Fibroblast of skin of back (primary cell): Measurements from ENCODE around the gene TTLL11.
"Not testable (repeated sequence)": the region's sequence is repeated elsewhere in the genome, so short reads cannot be mapped to it uniquely, and the experiment has no call there.

Experiments used
- DNase-seq: peaks from one replicate; pipeline ENCODE4 v3.0.0-alpha.2; 2013

Gene TTLL11

DNA sequence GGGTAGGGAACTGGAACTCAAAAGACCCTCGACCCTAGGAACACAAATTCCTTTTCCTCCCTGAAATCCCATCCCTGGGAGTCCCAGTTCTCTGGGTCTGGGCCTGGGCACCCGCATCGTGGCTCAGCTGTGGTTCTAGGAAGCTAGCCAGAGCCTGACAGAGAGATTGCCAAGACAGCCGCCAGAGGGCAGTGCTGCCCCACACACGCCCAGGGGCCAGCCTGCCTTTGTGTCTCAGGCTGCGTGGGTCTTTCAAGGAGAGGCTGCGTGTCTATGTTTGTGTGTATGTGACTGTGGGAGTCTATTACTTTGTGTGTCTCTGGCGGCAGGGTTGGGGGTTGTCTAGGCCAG, 32.0 kb upstream of the TTLL11 start:
- peak; percentile 73 for DNase-seq

DNA sequence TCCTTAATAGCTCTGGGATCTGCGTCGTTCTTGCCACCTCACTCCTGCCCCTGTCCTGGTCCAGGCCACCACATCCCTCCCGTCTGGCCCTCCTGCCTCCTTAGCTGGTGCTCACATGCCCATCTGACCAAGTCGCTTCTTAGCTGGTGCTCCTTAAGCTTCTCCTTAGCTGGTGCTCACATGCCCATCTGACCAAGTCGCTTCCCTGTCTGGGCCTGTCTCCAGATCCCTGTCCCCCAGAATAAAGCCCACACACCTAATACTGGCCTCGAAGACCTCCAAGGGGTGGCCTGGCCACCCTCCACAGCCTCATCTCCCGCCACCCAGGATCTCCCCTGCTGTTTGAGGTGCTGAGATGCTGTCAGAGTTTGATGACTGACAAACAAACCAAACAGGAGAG, 31.4 kb upstream of the TTLL11 start:
- DNase-seq, result no peak

DNA sequence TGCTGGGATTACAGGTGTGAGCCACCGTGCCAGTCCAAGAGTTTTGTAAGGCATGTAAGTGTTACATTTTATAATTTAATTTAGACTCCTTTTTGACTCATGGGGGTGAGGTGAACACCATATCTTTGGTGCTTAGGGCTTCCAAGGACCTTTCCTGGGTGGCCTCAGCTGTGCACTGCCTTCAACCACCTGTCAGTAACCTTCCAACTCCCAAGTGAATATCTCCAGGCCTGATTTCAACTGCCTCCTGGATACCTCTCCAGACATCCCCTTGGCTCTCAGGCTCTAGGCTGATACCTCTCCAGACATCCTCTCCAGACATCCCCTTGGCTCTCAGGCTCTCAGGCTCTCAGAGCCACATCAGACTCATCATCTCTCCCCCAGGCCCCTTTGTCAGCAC, 30.9 kb upstream of the TTLL11 start:
- DNase-seq, result no peak

GRCh38 chr9:122122903-122123632, 30.0 kb upstream of the TTLL11 start:
- peak; percentile 62 for DNase-seq

- DNase-seq, result no peak
These were observed 29.4 kb upstream of the TTLL11 start for GRCh38 chr9:122122468-122122867.

GRCh38 chr9:122121931-122122330, 28.8 kb upstream of the TTLL11 start:
- no peak for DNase-seq

DNA sequence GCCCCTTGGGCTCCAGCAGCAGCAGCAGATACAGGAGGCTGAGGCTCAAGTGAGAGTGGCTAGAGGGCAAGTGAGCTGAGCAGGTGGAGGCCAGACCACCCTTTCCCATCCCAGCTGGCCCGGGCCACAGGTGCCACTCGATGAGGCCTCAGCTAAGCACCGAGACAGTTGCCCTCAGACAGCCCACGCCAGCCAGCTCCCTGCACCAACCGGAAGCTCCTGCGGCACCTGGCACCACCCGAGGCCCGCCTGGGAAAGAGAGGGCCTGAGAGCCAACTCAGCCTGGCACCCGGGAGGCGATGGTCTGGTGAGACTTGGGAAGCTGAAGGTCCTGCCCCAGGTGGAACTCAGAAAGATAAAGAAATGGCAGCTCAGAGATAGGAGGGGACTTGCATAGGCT, 28.3 kb upstream of the TTLL11 start:
- DNase-seq, result no peak

DNA sequence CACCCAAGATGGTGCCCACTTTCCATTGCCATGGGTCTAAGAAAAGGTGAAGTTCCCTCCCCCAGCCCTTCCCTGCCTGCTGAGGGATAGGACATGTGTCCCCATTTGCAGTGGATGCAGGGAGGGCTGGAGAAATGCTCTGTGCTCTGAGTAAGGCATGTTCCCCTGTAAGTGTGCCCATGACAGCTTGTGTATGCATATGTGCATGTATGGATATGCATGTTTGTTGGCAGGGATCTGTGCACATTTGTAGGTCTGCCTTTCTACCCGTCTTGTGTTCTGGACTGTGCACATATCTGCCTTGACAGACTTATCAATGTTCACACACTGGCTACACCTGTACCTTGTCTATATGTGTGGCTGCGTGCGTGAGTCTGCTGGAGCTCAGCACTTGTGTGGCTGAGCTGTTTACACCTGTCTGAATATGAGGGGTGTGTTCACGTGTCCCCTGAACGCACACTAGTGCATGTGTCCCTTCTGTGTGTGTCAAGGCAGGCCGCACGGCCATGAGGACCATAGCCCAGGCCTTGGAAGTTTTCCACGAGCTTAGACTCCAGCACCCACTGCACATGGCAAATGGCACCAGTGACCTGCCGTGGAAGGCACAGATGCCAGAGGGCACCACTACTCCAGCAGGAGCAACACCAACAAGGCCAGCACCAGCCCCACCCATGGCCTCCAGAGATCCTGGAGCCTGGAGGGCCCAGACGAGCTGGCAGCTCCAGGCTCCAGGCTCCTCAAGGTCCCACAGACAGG, 27.4 kb upstream of the TTLL11 start:
- no peak for DNase-seq

DNA sequence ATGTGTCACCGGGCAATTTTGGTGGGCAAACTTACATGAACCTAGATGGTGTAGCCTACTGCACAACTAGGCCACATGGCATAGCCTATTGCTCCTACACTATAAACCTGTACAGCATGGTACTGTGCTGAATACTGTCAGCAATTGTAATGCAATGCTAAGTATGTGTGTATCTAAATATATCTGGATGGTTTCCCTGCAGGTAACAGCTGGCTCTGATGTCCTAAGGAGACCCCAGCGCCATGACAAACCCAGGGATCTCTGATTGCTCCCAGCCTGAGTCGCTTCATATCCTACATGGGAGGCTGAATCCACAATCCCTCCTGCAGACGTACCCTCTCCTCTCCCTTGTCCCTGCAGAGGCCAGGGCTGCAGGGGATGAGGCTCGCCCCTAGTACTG, 26.6 kb upstream of the TTLL11 start:
- no peak for DNase-seq

DNA sequence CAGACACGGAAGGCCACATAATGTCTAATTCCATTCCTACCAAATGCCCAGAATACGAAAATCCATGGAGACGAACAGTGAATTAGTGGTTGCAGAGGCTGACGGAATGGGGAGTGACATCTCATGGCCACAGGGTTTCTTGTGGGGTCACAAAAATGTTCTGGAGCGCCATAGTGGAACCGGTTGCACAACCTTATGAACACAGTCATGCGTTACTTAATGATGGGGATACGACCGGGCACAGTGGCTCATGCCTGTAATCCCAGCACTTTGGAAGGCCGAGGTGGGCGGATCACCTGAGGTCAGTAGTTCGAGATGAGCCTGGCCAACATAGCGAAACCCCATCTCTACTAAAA, 26.0 kb upstream of the TTLL11 start:
- DNase-seq, result no peak

- DNase-seq, result no peak
These were observed 25.4 kb upstream of the TTLL11 start for GRCh38 chr9:122118343-122119165.

DNA sequence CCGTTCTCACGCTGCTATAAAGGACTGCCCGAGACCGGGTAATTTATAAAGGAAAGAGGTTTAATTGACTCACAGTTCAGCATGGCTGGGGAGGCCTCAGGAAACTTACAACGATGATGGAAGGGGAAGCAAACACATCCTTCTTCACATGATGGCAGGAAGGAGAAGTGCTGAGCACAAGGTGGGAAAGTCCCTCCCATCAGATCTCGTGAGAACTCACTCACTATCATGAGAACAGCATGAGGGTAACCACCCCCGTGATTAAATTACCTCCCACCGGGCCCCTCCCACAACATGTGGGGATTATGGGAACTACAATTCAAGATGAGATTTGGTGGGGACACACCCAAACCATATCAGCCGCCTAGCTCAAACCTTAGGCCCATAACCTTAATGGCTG, 24.1 kb upstream of the TTLL11 start:
- not testable (repeated sequence) for DNase-seq

GRCh38 chr9:122116448-122117173, 23.5 kb upstream of the TTLL11 start:
- no peak for DNase-seq

GRCh38 chr9:122116040-122116439, 22.9 kb upstream of the TTLL11 start:
- no peak for DNase-seq

GRCh38 chr9:122115176-122116035, 22.3 kb upstream of the TTLL11 start:
- DNase-seq, result no peak

- DNase-seq, result no peak
These were observed 20.5 kb upstream of the TTLL11 start for GRCh38 chr9:122113574-122113973.

DNA sequence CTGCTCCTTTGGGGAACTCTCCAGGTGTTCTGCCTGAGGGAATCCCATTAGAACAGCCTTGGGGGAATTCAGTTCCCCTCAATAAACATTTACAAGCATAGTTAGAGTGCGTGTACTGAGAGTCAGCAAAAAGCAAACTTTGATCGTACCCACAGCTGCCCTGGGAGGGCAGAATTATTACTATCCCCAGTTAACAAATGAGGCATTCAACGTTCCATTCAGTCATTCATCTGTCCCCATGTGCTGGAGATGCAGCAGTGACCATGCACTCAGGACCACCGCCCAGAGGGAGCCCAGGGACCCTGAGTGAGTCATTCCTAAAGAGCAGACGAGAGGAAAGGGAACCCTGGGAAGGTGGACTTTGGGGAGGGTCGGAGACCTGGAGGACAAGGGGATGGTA, 19.1 kb upstream of the TTLL11 start:
- no peak for DNase-seq

DNA sequence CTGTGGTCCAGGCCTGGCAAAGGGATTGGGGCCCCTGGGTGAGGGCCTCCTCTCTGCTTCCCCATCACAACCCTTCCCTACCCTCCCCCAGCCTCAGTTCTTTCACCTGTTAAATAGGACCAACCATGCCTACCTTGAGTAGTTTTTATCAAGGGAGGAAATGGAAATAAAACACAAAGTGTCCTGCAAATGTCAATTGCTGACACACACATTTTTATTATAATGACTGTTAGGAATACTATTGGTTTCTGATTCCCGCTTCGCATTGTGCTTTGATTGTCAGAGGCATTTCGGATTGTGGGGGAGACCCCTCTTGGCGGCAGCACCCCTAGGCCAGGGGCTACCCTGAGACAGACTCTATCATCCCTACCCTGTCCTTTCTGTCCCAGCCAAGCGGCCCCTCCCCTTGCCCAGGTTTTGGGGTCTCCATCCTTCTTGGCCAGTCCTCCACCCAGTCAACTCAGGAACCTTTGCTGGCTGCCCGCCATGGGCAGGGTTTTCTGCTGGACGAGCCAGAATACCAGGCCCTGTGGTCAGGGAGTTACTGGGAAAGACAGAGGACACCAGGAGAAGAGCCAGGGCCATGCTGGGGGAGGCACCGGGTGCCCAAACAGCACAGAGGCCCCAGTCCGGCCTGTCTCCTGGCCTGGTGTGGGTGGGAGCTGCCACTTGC, 18.4 kb upstream of the TTLL11 start:
- DNase-seq, result no peak

- no peak for DNase-seq
These were observed 17.2 kb upstream of the TTLL11 start for GRCh38 chr9:122110100-122110833.

DNA sequence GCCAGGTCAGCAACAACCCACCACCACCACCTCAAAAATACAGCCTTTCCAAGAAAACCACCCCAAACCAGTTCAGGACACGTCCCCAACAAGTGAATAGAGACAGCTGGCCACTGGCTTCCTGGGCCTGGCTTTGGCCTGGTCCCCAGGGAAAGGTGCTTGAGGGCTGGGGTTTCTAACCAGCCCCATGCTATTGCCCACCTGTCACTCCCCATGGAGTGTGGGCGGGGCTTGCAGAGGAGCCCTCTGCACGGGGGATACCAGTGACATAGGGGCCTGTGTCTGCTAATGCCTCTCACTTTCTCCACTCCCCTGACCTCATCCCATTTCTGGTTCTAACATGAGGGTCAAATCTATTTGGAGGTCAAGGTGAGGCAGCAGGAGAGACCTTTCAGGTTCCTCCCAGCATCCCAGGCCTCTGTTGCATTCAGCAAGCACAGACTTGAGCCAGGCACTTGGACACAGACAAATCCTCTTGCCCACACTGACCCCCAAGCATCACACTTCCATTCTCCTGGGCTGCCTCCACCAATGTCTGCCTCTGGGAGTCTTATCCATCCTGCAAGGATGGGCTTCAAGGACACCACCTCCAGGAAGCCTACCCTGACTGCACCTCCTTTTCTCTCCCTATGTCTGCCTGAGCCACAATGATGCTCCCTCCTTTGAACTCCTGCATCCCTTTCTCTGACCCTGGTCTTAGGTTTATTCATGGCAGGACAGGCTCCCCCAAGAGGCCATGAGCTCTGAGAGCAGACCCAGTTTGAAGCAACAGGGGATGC, 16.1 kb upstream of the TTLL11 start:
- DNase-seq, result no peak
